ENCODE results near the gene NUP160. TPM values are rescaled to one million over a fixed set of nuclear protein-coding genes. Genes with fewer than 3 reads are reported as not detected.
A peak's percentile ranks its signal among the peaks of the same experiment; 100 is the strongest.

Gene NUP160
- total and polyA plus RNA-seq, 10 of the 15 experiments (the other 5 are each of a cell fraction or from before 2014, with no cell fraction given), result 24.0 to 87.6 (median 54.6) TPM

DNA sequence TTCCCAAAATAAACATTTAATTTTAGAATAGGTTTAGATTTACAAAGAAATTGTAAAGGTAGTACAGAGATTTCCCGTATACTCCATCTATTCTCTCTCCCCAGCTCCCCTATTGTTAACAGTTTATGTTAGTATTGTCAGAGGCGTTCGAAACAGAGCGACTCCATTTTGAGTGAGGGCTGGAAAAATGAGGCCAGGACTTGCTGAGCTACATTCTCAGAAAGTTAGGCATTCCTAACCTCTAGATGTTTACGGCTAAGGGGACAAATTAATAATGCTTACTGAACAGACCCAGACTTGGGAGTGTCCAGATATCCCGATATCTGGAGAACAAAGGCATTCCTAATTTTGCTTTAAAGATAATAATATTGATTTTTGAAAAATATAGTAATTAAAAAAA lies 12.4 kb upstream of the NUP160 start (continued):
- TF ChIP-seq EZH2 (IDR thresholded peaks at IDR 0.05; ENCODE audit: borderline replicate concordance, control insufficient read depth, low read depth, low read length) (no peak), CEBPB (IDR thresholded peaks at IDR 0.05; ENCODE audit: borderline replicate concordance in 1 of 2, low read depth in 2 of 2, low read length in 2 of 2) (no peak), EP300 (IDR thresholded peaks at IDR 0.05; ENCODE audit: borderline replicate concordance in 1 of 2, control insufficient read depth in 1 of 2, low read depth in 2 of 2, low read length in 2 of 2) (no peak), YY1 (IDR thresholded peaks at IDR 0.05; ENCODE audit: low read depth, low read length) (no peak), ZBED1 (IDR thresholded peaks at IDR 0.05; ENCODE audit: borderline replicate concordance) (no peak), RAD21 (IDR thresholded peaks at IDR 0.05; ENCODE audit: insufficient read depth, low read depth, low read length) (no peak), SMC3 (IDR thresholded peaks at IDR 0.05; ENCODE audit: borderline replicate concordance, low read length) (no peak), HCFC1 (IDR thresholded peaks at IDR 0.05; ENCODE audit: low read length) (no peak)

DNA sequence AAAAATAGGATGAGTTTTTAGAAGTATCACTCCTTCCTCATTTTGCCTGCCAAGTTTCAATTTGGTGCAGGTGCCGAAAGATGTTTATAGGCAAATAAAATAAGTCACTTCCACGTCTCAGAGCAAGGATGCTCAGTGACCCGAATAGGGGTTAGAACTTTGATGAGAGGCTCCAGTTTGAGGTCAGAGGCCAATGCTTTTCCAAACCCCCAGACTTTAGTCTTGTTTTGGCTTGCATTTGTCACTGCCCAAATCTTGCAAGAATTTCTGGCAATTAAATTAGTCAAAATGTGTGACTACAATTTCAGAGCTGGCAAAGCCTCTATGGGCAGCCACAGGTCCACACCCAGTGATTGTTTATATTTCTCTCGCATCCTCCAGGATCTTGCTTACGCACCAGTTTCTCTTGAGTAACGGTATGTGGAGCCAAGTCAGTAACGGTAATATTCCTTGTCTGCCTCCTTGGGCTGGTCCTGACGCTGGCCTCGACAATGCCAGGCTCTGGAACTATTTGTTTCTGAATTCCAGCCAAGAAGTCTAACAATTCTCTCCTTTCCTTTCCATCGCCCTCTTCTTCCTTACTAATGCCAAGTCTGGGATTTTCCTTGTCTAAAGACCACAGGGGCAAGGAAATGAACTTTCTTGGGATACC lies 9.9 kb upstream of the NUP160 start:
- FAIRE-seq, result no peak

More for the DNA sequence above, 9.9 kb upstream of the NUP160 start:
- DNase-seq (ENCODE audit: low read depth, low spot score), result no peak
- in situ Hi-C loops (cut with MboI) (no loop called here), intact Hi-C loops (cut with micrococcal nuclease; ENCODE audit: unreplicated experiment) (loop anchor here (5.0 to 10.0 kb wide), 4 partner anchors 59 to 483 kb away; partner anchors contain the start of genes SLC39A13 and SPI1)
- Histone ChIP-seq H3K27me3 (replicated peaks in 1 of 2; ENCODE audit: control insufficient read depth in 2 of 2, insufficient read depth in 2 of 2, low read length in 1 of 2) (no peaks in the 10 kb centered on the region), H3K9me3 (replicated peaks; ENCODE audit: control insufficient read depth, insufficient read depth, low read length) (no peaks in the 10 kb centered on the region), H2AFZ (ENCODE audit: control insufficient read depth, low read depth, low read length) (no peak overlapping the region), H4K20me1 (ENCODE audit: control insufficient read depth, insufficient read depth) (no peaks in the 10 kb centered on the region), H3K4me2 (ENCODE audit: control insufficient read depth, insufficient read depth) (no peak overlapping the region; the same call in 1 of the 2 replicates), H3K9ac (ENCODE audit: control insufficient read depth, insufficient read depth, low read length) (no peak overlapping the region), H3K4me1 (ENCODE audit: control insufficient read depth, insufficient read depth, low read length) (peaks cover 66% of the 10 kb centered on the region), H3K4me3 (peak overlapping the region; percentile 2; the same call in 1 of the 2 replicates), H3K79me2 (ENCODE audit: control insufficient read depth, insufficient read depth, low read length) (no peaks in the 10 kb centered on the region), H3K36me3 (ENCODE audit: control insufficient read depth in 2 of 2, insufficient read depth in 2 of 2, low read length in 1 of 2) (no peaks in the 10 kb centered on the region), H3K27ac (ENCODE audit: control insufficient read depth, insufficient read depth) (peak overlapping the region; percentile 41; the same call in 1 of the 2 replicates)
- ChIA-PET RAD21 (ENCODE audit: unreplicated experiment) (interaction anchor here (0.6 kb wide), 1 partner anchor 69 kb away, joined by 3 read pairs; no protein-coding TSS in a partner anchor), POLR2A (no interaction called here), CTCF (interaction anchor here (1.8 kb wide), 1 partner anchor 250 kb away, joined by 4 read pairs; no protein-coding TSS in a partner anchor), SMC1A (ENCODE audit: uncharacterized antibody, unreplicated experiment) (no interaction called here)
- WGBS (ENCODE audit: insufficient coverage, insufficient replicate concordance, low lambda C conversion rate, missing lambda C conversion rate), result 47% methylated on average over 10 of the region's 10 CpGs
- no TSS peak for BruUV-seq (replicated peaks)
- ATAC-seq, result peak; percentile 24
- peak; percentile 82 for TF ChIP-seq NR2F1 (conservative IDR thresholded peaks at IDR 0.05)
- TF ChIP-seq NR2C1 (IDR thresholded peaks at IDR 0.05), result peak; percentile 34; the same call in 1 of the 2 replicates
- TF ChIP-seq BCL3 (IDR thresholded peaks at IDR 0.05; ENCODE audit: borderline replicate concordance, insufficient read depth, low read depth, low read length, poor library complexity, severe bottlenecking), result peak; percentile 22
- peak; percentile 8; the same call in 1 of the 2 replicates for TF ChIP-seq RUNX3 (IDR thresholded peaks at IDR 0.05; ENCODE audit: low read length)
- TF ChIP-seq MEF2A (IDR thresholded peaks at IDR 0.05; ENCODE audit: insufficient read depth, low read depth, low read length), result 0 out of 2 replicates have a peak, but pooled peaks have one; percentile 18
- TF ChIP-seq, protein P1, sequence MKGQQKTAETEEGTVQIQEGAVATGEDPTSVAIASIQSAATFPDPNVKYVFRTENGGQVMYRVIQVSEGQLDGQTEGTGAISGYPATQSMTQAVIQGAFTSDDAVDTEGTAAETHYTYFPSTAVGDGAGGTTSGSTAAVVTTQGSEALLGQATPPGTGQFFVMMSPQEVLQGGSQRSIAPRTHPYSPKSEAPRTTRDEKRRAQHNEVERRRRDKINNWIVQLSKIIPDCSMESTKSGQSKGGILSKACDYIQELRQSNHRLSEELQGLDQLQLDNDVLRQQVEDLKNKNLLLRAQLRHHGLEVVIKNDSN (IDR thresholded peaks at IDR 0.05; ENCODE audit: borderline replicate concordance, extremely low read length, insufficient read depth, low read depth, low read length), result no peak
- no peak for TF ChIP-seq SIX5 (IDR thresholded peaks at IDR 0.05; ENCODE audit: low read depth, low read length, severe bottlenecking)
- 0 out of 4 replicates have a peak, but pooled peaks of 1 of the 2 experiments have one; percentile 27 for TF ChIP-seq BHLHE40 (IDR thresholded peaks at IDR 0.05; ENCODE audit: borderline replicate concordance in 1 of 2, low read depth in 2 of 2, low read length in 1 of 2)
- TF ChIP-seq GABPA (IDR thresholded peaks at IDR 0.05; ENCODE audit: low read depth), result no peak

Measured in GM12878 (cell line).